ENCODE results near the gene PFKFB3.
"Not testable (repeated sequence)": the region's sequence is repeated elsewhere in the genome, so short reads cannot be mapped to it uniquely, and the experiment has no call there.

Gene PFKFB3

DNA sequence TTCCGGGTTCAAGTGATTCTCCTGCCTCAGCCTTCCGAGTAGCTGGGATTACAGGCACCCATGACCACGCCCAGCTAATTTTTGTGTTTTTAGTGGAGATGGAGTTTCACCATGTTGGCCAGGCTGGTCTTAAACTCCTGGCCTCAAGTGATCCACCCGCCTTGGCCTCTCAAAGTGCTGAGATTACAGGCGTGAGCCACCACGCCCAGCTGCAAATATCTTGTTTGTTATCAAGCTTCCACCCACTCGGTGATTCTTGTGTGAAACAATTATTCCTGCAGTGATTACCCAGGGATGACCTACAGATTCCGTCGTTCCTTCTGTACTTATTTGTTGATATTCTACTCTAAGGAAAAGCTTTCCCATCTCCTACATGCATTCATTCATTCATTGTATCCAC is 12.7 kb upstream of the PFKFB3 start:
- H3K4me1 Mint-ChIP-seq (ENCODE audit: low read depth) = peaks cover 28% of the 10 kb centered on the region
- H3K27me3 Mint-ChIP-seq; H3K27ac Mint-ChIP-seq; H3K36me3 Mint-ChIP-seq; H3K9me3 Mint-ChIP-seq (ENCODE audit: low read depth); H3K4me3 Mint-ChIP-seq: not testable (repeated sequence)

DNA sequence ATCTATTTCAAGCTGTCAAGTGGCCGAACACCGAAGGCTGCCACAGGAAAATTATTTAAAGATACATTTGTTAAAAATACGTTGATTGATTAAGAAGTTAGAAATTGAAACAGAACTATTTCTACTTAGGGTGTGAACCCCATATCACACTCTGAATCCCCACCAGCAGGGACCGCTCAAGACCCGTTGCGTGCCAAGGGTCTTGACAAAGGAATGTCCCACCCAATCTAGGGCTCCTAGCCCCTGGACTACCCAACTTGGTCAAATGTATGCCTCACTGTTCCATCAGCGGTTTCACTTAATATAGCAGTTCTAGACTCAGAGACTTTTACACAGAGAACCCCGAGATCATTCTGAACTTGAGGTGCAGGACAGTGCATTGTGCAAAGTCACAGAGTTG is 11.6 kb upstream of the PFKFB3 start:
- Mint-ChIP-seq H3K27ac (no peak overlapping the region), H3K9me3 (ENCODE audit: low read depth) (no peaks in the 10 kb centered on the region), H3K4me3 (no peak overlapping the region), H3K36me3 (peaks cover 8% of the 10 kb centered on the region), H3K27me3 (no peaks in the 10 kb centered on the region), H3K4me1 (ENCODE audit: low read depth) (peaks cover 24% of the 10 kb centered on the region)

DNA sequence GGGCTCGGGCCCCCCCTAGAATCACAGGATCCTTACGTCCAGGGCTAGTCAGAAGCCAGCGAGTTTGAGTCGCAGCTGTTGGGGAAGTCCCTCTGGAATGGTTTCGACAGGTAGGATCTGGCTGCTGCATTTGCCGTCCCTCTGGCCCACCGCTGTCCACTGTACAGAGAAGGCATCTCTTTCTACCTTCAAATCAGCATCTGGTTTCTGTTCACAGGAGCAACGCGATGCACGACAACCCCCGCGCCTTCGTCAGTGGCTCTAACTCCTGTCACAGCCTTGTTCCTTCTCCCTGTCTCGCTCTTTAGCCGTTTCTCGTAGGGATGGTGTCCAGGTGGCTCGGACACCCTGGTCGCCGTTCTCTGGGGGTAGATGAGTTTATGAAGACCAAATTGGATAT is 11.2 kb upstream of the PFKFB3 start:
- no peaks in the 10 kb centered on the region for H3K9me3 Mint-ChIP-seq (ENCODE audit: low read depth)
- no peaks in the 10 kb centered on the region for H3K27me3 Mint-ChIP-seq
- peaks cover 22% of the 10 kb centered on the region for H3K4me1 Mint-ChIP-seq (ENCODE audit: low read depth)
- H3K27ac Mint-ChIP-seq = no peak overlapping the region
- no peak overlapping the region for H3K4me3 Mint-ChIP-seq
- peaks cover 8% of the 10 kb centered on the region for H3K36me3 Mint-ChIP-seq

DNA sequence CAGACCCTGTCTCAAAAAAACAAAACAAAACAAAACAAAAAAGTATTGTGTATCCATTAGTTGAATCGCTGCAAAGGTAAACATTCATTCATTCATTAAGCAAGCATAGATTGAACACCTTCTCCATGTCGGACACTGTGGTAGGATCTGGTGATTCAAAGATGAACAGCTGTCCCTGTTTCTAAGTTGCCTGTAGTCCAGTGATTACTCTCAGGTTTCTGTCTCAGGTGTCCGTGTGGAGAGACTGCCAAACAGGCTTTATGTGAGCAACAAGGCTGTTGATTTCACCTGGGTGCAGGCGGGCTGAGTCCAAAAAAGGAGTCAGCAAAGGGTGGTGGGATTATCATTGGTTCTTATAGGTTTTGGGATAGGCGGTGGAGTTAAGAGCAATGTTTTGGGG is 9.4 kb upstream of the PFKFB3 start:
- peaks cover 22% of the 10 kb centered on the region for H3K4me1 Mint-ChIP-seq (ENCODE audit: low read depth)
- H3K9me3 Mint-ChIP-seq (ENCODE audit: low read depth); H3K27me3 Mint-ChIP-seq; H3K4me3 Mint-ChIP-seq; H3K27ac Mint-ChIP-seq; H3K36me3 Mint-ChIP-seq: not testable (repeated sequence)

DNA sequence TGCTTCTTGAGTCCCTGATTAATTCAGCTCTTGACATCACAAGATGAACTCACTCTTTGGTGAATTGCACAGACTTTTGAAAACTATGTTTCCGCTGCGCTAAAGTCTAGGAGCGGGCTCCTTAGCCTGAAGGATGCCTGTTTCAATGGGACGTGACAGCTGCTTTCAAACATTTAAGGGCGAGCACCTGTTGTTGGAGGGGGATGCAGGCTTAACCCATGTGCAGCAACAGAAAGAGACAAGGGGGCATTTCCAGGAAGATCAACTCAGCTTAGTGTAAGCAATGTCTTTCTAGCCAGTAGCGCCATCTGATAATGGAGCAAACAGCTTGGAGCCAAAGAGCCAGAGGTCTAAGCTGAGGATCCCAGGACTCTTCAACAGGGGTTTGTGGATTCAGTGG is 8.4 kb upstream of the PFKFB3 start:
- Mint-ChIP-seq H3K27me3 (no peaks in the 10 kb centered on the region), H3K27ac (peak overlapping the region; percentile 22), H3K4me3 (no peak overlapping the region), H3K4me1 (ENCODE audit: low read depth) (peaks cover 25% of the 10 kb centered on the region), H3K36me3 (peaks cover 8% of the 10 kb centered on the region), H3K9me3 (ENCODE audit: low read depth) (no peaks in the 10 kb centered on the region)

DNA sequence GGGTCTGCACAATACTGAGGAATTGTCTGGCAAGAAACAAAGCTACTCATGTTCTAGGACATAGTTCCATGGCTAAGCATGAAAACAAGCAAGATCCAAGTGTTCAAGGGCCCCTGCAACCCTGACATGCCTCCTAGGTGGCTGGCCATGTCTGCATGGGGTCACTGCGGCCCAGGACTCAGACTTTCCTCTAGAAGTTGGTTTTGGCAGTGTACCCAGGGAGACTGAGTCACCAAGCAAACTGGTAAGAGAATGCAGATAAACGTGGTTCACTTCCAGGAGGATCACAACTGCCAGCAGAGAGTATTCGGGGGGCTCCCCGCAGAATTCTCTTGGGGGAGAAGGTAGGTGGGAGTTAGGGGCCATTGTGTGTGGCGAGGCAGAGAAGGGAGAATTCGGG is 7.4 kb upstream of the PFKFB3 start:
- Mint-ChIP-seq H3K27ac (peak overlapping the region; percentile 17), H3K9me3 (ENCODE audit: low read depth) (no peaks in the 10 kb centered on the region), H3K4me1 (ENCODE audit: low read depth) (peaks cover 30% of the 10 kb centered on the region), H3K27me3 (no peaks in the 10 kb centered on the region), H3K4me3 (no peak overlapping the region), H3K36me3 (peaks cover 5% of the 10 kb centered on the region)

DNA sequence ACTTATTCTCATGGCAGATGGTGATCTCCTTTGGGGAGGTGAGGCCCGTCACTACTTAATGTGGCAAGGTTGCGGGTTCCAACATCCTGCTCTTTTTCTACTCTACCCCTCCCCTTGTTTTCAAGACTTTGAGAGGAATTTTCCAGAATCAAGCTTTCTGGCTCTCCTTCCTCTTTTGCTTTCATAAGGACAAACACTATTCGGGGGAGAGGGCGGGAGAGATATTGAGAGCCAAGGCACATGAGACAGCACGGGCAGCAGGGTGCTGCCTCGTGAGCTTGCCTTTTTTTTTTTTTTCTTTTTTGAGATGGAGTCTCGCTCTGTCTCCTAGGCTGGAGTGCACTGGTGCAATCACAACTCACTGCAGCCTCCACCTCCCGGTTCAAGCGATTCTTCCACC is 6.9 kb upstream of the PFKFB3 start:
- H3K9me3 Mint-ChIP-seq (ENCODE audit: low read depth) = no peaks in the 10 kb centered on the region
- peaks cover 5% of the 10 kb centered on the region for H3K36me3 Mint-ChIP-seq
- peak overlapping the region; percentile 17 for H3K27ac Mint-ChIP-seq
- peaks cover 30% of the 10 kb centered on the region for H3K4me1 Mint-ChIP-seq (ENCODE audit: low read depth)
- no peak overlapping the region for H3K4me3 Mint-ChIP-seq
- no peaks in the 10 kb centered on the region for H3K27me3 Mint-ChIP-seq

DNA sequence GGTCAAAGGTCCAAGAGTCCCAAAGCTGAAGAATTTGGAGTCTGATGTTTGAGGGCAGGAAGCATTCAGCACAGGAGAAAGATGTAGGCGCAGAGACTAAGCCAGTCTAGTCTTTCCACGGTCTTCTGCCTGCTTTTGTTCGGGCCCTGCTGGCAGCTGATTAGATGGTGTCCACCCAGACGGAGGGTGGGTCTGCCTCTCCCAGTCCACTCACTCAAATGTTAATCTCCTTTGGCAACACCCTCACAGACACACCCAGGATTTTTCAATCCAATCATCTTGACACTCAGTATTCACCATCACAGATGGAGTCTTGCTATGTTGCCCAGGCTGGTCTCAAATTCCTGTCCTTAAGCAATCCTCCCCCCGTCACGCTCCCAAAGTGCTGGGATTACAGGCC is 6.2 kb upstream of the PFKFB3 start:
- not testable (repeated sequence) for H3K36me3 Mint-ChIP-seq; H3K4me3 Mint-ChIP-seq; H3K27ac Mint-ChIP-seq; H3K9me3 Mint-ChIP-seq (ENCODE audit: low read depth); H3K27me3 Mint-ChIP-seq
- peaks cover 28% of the 10 kb centered on the region for H3K4me1 Mint-ChIP-seq (ENCODE audit: low read depth)

DNA sequence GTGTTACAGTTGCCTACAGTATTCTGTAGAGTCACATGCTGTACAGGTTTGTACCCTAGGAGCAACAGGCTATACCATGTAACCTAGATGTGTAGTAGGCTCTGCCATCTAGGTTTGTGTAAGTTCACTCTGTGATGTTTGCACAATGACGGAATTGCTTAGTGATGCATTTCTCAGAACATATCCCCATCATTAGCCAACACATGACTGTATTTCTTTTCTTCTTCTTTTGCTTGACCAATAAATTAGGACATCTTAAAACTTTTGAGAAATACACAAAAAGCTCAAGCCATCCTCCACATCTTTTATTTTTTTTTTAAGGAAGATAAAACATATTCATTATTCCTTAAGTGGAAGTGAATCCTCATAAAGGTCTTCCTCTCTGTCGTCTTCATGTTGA is 5.4 kb upstream of the PFKFB3 start:
- peaks cover 28% of the 10 kb centered on the region for H3K4me1 Mint-ChIP-seq (ENCODE audit: low read depth)

DNA sequence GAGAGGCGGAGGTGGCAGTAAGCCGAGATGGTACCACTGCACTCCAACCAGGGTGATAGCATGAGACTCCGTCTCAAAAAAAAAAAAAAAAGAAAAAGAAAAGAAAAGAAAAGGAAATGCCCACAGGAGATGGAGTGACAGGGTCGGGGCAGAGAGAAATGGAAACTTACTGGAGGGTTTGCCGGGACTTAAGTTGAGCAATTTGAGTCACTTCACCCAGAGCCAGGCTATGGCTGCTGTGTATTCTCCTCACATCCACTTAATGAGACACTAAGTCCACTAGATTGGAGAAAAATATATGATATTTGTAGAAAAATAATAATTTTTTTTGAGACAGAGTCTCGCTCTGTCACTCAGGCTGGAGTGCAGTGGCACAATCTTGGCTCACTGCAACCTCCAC is 4.6 kb upstream of the PFKFB3 start:
- Mint-ChIP-seq H3K4me3 (no peak overlapping the region), H3K9me3 (ENCODE audit: low read depth) (no peaks in the 10 kb centered on the region), H3K4me1 (ENCODE audit: low read depth) (peaks cover 28% of the 10 kb centered on the region), H3K36me3 (peaks cover 2% of the 10 kb centered on the region), H3K27me3 (no peaks in the 10 kb centered on the region), H3K27ac (no peak overlapping the region)

More for the DNA sequence above, 5.4 kb upstream of the PFKFB3 start:
- Mint-ChIP-seq H3K27me3 (no peaks in the 10 kb centered on the region), H3K36me3 (peaks cover 2% of the 10 kb centered on the region), H3K27ac (no peak overlapping the region), H3K4me3 (no peak overlapping the region), H3K9me3 (ENCODE audit: low read depth) (no peaks in the 10 kb centered on the region)

DNA sequence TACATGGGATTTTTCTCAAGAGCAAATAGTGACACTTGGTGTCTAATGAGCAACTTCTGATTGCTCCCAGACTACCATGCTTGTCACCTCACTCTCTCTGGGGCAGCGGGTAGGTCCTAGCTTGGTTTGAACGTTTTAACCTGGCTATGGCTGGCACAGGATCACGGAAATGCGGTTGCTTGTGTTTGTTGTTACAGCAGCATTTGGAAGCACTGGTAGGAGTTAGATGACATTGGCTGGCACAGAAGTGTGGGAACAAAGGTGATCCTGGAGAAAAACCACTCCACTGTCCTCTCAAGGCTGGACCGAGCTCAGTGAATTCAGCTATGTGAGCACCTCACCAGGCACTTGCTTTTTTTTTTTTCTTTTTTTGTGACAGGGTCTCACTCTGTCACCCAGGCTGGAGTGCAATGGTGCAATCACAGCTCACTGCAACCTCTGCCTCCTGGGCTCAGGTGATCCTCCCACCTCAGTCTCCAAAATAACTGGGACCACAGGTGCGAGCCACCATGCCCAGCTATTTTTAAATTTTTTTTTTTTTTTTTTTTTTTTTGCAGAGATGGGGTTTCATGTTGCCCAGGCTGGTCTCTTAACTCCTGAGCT is 3.5 kb upstream of the PFKFB3 start:
- no peaks in the 10 kb centered on the region for H3K9me3 Mint-ChIP-seq (ENCODE audit: low read depth)
- no peaks in the 10 kb centered on the region for H3K36me3 Mint-ChIP-seq
- H3K4me3 Mint-ChIP-seq = no peak overlapping the region
- peaks cover 27% of the 10 kb centered on the region for H3K4me1 Mint-ChIP-seq (ENCODE audit: low read depth)
- H3K27me3 Mint-ChIP-seq = no peaks in the 10 kb centered on the region
- peak overlapping the region; percentile 22 for H3K27ac Mint-ChIP-seq

DNA sequence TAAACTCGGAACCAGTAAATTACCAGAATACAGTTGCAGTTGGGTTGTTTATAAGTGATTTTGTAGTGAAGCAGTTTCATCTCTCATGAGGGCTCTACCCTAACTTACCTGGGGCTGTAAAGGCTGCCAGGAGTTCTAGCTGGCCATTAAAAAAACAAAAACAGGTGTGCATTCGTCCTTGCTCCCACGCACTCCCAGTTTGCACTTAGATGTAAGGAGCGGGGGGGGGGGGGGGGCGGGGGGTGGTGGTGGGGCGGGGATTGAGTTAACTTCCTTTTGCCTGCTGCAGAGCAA is 2.3 kb upstream of the PFKFB3 start:
- Mint-ChIP-seq H3K36me3 (no peaks in the 10 kb centered on the region), H3K27me3 (no peaks in the 10 kb centered on the region), H3K4me1 (ENCODE audit: low read depth) (peaks cover 33% of the 10 kb centered on the region), H3K27ac (peak overlapping the region; percentile 78), H3K4me3 (peak overlapping the region; percentile 73), H3K9me3 (ENCODE audit: low read depth) (no peaks in the 10 kb centered on the region)

DNA sequence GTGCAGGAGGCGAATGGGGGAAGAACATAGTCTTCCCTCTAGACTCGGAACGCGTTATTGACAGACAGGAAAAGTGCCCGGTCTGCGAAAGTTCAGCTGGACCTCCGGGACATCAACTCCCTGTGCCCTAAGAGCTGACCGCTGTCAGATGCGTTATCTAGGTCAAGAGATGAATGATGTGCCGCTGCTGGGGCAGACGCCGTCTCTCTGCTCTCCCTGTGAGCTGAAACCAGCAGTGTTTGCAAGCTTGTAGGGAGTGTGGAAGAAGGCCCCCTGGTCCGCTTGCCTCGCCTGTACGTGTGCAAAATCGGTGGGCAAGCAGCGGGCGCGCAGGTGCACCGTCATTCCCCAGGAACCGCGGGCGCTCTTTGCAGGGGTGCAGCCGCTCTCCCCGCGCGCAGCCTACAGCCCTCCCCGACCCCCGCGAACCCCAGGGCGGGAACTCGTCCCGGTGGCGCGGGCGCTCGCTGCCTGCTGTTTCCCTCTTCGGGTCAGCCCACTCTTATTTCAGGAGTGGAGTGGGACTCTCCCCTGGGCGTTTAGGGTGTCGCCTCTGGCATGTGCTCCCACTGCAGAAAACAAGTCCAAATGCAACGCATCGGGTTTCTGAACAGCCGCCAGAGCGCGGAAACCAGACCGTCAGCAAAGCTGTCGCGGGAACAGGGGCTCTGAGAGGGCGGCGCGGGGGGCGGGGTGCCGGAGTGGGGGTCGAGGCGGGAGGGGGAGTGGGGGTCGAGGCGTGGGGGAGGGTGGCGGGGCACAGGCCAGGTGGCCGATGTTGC is 1.8 kb upstream of the PFKFB3 start:
- Mint-ChIP-seq H3K27me3 (no peaks in the 10 kb centered on the region), H3K36me3 (no peaks in the 10 kb centered on the region), H3K27ac (peak overlapping the region; percentile 58), H3K4me3 (peak overlapping the region; percentile 73), H3K4me1 (ENCODE audit: low read depth) (peaks cover 32% of the 10 kb centered on the region), H3K9me3 (ENCODE audit: low read depth) (no peaks in the 10 kb centered on the region)

DNA sequence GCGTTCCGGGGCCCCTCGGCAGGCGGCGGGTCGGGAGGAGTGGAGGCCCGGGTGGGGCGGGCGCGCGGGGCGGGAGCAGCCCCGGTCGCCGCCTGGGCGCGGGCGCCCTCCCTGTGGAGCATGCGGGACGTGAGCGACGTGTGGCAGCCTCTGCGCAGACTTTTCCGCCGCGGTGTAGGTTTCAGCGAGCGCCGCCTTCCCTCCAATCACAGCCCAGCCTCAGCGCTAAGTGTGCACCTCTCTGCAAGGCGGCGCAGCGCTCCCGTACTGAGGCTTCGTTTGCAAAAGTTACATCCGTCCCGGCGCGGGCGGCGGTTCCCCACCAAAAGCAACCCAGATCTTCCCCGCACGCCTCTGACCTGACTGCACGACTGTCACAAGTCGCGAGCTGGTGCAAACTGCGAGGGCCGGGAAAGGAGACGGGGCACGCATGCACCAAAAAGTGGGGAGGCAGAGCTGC is 1.2 kb upstream of the PFKFB3 start:
- peak overlapping the region; percentile 92 for H3K4me3 Mint-ChIP-seq
- no peaks in the 10 kb centered on the region for H3K36me3 Mint-ChIP-seq
- H3K27ac Mint-ChIP-seq = peak overlapping the region; percentile 90
- peaks cover 29% of the 10 kb centered on the region for H3K4me1 Mint-ChIP-seq (ENCODE audit: low read depth)
- no peaks in the 10 kb centered on the region for H3K9me3 Mint-ChIP-seq (ENCODE audit: low read depth)
- H3K27me3 Mint-ChIP-seq = no peaks in the 10 kb centered on the region

DNA sequence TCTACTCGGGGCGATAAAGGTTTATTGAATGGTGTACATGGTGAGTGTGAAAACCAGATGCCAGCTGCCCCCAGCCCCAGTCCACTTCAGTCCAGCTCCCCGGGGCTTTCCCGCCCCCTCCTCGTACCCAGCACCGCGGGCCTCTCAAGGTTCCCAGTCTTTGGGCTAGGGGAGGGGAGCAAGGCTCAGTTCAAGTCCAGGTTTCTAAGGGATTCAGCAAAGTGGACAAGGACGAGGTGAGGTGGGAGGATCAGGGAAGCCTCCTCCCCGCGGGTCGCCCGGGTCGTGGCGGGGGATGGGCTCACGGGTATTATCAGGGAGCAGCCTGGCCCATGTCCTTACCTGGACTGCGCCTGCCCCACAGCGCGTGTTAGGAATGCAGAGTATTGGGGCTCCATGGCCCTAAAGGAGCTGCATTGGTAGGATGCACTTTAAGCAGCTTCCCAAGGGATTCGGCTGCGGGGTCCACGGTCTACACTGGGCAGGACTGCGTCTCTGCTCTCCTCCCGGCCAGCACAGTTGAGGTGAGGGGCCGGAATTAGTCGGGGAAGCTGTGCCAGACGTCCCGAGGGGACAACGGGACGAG is 541 bp upstream of the PFKFB3 start:
- Mint-ChIP-seq H3K27ac (no peak overlapping the region), H3K4me3 (peak overlapping the region; percentile 92), H3K36me3 (no peaks in the 10 kb centered on the region), H3K9me3 (ENCODE audit: low read depth) (no peaks in the 10 kb centered on the region), H3K4me1 (ENCODE audit: low read depth) (peaks cover 29% of the 10 kb centered on the region), H3K27me3 (no peaks in the 10 kb centered on the region)

Data from activated naive CD8-positive, alpha-beta T cell (primary cell).